ENCODE data around the gene ORM2.

DNA sequence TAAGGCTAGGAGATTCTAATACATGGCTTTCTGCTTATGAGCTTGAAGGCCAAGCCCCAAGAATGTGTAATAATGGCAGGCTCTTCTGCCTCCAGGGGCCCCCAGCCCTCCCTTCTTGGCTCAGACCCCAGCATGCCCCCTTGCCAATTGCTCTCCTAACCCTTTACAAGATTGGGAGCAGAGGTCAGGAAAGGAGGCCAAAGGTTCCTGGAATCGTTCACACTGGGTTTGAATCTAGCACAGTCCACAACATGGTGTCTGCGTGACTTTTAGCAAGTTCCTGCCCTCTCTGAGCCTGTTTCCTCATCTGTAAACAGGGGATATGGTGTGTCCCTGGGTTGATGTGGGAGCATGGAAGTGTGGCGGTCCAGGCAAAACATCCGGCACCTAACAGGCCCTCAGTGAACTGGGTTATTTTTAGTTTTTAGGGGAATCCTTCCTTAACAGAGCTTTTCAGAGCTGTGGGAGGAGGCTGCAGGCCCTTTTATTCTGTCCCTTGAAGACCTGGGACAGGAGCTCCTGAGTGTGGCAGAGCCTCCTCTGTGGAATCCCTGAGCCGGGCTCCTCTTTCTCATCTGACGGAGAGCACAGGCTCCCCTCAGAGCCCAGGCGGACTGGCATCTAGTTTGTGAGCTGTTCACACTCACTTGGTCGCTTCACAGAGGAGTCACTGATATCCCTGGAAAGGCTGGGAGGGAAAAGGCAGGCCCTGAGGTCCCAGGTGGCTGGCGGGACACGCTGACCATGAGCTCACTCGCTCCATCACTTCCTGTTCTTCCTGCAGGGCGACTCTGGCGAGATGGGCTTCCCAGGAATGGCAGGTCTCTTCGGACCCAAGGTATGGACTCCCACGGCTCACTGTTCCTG lies 30.1 kb upstream of the ORM2 start:
- TF ChIP-seq POLR2A (IDR thresholded peaks at IDR 0.05; ENCODE audit: low read depth, low read length): no peak
- no peak for TF ChIP-seq POLR2AphosphoS5 (IDR thresholded peaks at IDR 0.05; ENCODE audit: low read depth, low read length)

Measured in GM12891 (cell line).